Spleen (tissue), 7 donors: ENCODE measurements around the gene TXK.

Source experiments
- CTCF ChIP-seq, 11 experiments: fragments of 200-600 bp in 7 of 11; fragments of 450-650 bp in 4 of 11; sonication (generic) in 4 of 11; IDR thresholded peaks in 8 of 11; conservative IDR thresholded peaks in 3 of 11; 1 replicate in 7 of 11; 2 replicates in 4 of 11; pipeline versions ENCODE4 v1.4.0 to v1.8.0; 2016 to 2021; ENCODE audit warnings: antibody characterized with exemption in 11 of 11, inconsistent platforms in 4 of 11, mild to moderate bottlenecking in 1 of 11
- POLR2A ChIP-seq, 3 donors: fragments of 450-650 bp; IDR thresholded peaks; one replicate each; pipeline ENCODE4 v1.5.1; 2017; ENCODE audit warnings: antibody characterized with exemption in 3 of 3, mild to moderate bottlenecking in 1 of 3
- POLR2AphosphoS5 ChIP-seq, 3 donors: sonication (generic); formaldehyde crosslinking; IDR thresholded peaks; one replicate each; pipeline ENCODE4 v1.5.1; 2017; ENCODE audit warnings: antibody characterized with exemption in 3 of 3
- donor health status: DM: no; HTN: no; CAD: no; lungs with moderate emphysema.
- donor health status: DM: no; HTN: no; CAD: no.
- donor health status: DM: no; HTN: no; CAD: no.

- TF ChIP-seq CTCF (IDR thresholded peaks at IDR 0.05 in 8 of 11, conservative IDR thresholded peaks at IDR 0.05 in 3 of 11): no peak
- no peak for TF ChIP-seq POLR2A (IDR thresholded peaks at IDR 0.05)
- TF ChIP-seq POLR2AphosphoS5 (IDR thresholded peaks at IDR 0.05): no peak
Observed at GRCh38 chr4:48156423-48156822, 22.4 kb upstream of the TXK start.
